ENCODE measurements around the gene COG8.

Gene COG8

GRCh38 chr16:69338557-69339288 is 641 bp downstream of the COG8 start:
- Histone ChIP-seq H3K4me3 (ENCODE audit: low read length) (peak overlapping the region; percentile 91), H4K20me1 (ENCODE audit: control insufficient read depth, insufficient read depth, low read depth, low read length) (no peaks in the 10 kb centered on the region), H3K9me2 (replicated peaks; ENCODE audit: control insufficient read depth, low read length) (no peaks in the 10 kb centered on the region), H3K9me3 (ENCODE audit: control insufficient read depth, insufficient read depth, low read length) (no peaks in the 10 kb centered on the region), H3K79me2 (ENCODE audit: control insufficient read depth, low read length) (peaks cover 61% of the 10 kb centered on the region), H3F3A (ENCODE audit: control insufficient read depth, insufficient read depth) (peaks cover 8% of the 10 kb centered on the region), H3K36me3 (ENCODE audit: control insufficient read depth, low read length) (peaks cover 66% of the 10 kb centered on the region), H3K27me3 (ENCODE audit: control insufficient read depth, low read length) (no peaks in the 10 kb centered on the region), H3K4me1 (ENCODE audit: control insufficient read depth, low read length) (peaks cover 28% of the 10 kb centered on the region), H3K4me2 (ENCODE audit: low read length) (peak overlapping the region; percentile 87), H3K27ac (ENCODE audit: low read depth, low read length) (peak overlapping the region; percentile 70)
- TF ChIP-seq CTCF (IDR thresholded peaks at IDR 0.05; ENCODE audit: low read depth, low read length, poor library complexity, severe bottlenecking): no peak
- no peak for TF ChIP-seq EZH2phosphoT487 (IDR thresholded peaks at IDR 0.05; ENCODE audit: borderline replicate concordance, low read length)

GRCh38 chr16:69334696-69335095 is 4.7 kb downstream of the COG8 start:
- peaks cover 9% of the 10 kb centered on the region for H3F3A ChIP-seq (ENCODE audit: control insufficient read depth, insufficient read depth)
- no peaks in the 10 kb centered on the region for H3K9me2 ChIP-seq (replicated peaks; ENCODE audit: control insufficient read depth, low read length)
- no peaks in the 10 kb centered on the region for H3K9me3 ChIP-seq (ENCODE audit: control insufficient read depth, insufficient read depth, low read length)
- TF ChIP-seq CTCF (IDR thresholded peaks at IDR 0.05; ENCODE audit: low read depth, low read length, poor library complexity, severe bottlenecking) (no peak), EZH2phosphoT487 (IDR thresholded peaks at IDR 0.05; ENCODE audit: borderline replicate concordance, low read length) (no peak)
- no peak overlapping the region for H3K4me3 ChIP-seq (ENCODE audit: low read length)
- peaks cover 53% of the 10 kb centered on the region for H3K79me2 ChIP-seq (ENCODE audit: control insufficient read depth, low read length)
- H4K20me1 ChIP-seq (ENCODE audit: control insufficient read depth, insufficient read depth, low read depth, low read length): no peaks in the 10 kb centered on the region
- H3K4me1 ChIP-seq (ENCODE audit: control insufficient read depth, low read length): peaks cover 20% of the 10 kb centered on the region
- no peak overlapping the region for H3K4me2 ChIP-seq (ENCODE audit: low read length)
- peaks cover 56% of the 10 kb centered on the region for H3K36me3 ChIP-seq (ENCODE audit: control insufficient read depth, low read length)
- no peak overlapping the region for H3K27ac ChIP-seq (ENCODE audit: low read depth, low read length)
- H3K27me3 ChIP-seq (ENCODE audit: control insufficient read depth, low read length): no peaks in the 10 kb centered on the region

GRCh38 chr16:69330286-69331109 is 8.9 kb downstream of the COG8 start, which contains the start of gene PDF:
PDF (minus strand) TSS chr16:69330588; CDS start chr16:69330570, 18 bp downstream.
- Histone ChIP-seq H3F3A (ENCODE audit: control insufficient read depth, insufficient read depth) (peaks cover 20% of the 10 kb centered on the region), H3K4me3 (ENCODE audit: low read length) (peak within 1 kb of the TSS; percentile 96), H3K4me2 (ENCODE audit: low read length) (peak within 1 kb of the TSS; percentile 99), H3K79me2 (ENCODE audit: control insufficient read depth, low read length) (peaks cover 69% of the 10 kb centered on the region), H4K20me1 (ENCODE audit: control insufficient read depth, insufficient read depth, low read depth, low read length) (peaks cover 23% of the 10 kb centered on the region; the same call in 1 of the 2 replicates), H3K27me3 (ENCODE audit: control insufficient read depth, low read length) (no peaks in the 10 kb centered on the region), H3K27ac (ENCODE audit: low read depth, low read length) (peak within 1 kb of the TSS; percentile 66), H3K4me1 (ENCODE audit: control insufficient read depth, low read length) (peaks cover 51% of the 10 kb centered on the region), H3K36me3 (ENCODE audit: control insufficient read depth, low read length) (peaks cover 84% of the 10 kb centered on the region), H3K9me2 (replicated peaks; ENCODE audit: control insufficient read depth, low read length) (no peaks in the 10 kb centered on the region), H3K9me3 (ENCODE audit: control insufficient read depth, insufficient read depth, low read length) (no peaks in the 10 kb centered on the region)
- TF ChIP-seq CTCF (IDR thresholded peaks at IDR 0.05; ENCODE audit: low read depth, low read length, poor library complexity, severe bottlenecking) (no peak), EZH2phosphoT487 (IDR thresholded peaks at IDR 0.05; ENCODE audit: borderline replicate concordance, low read length) (no peak)

All from DOHH2 (cell line).